GM23338 (cell line): ENCODE data around the gene SND1.

Source experiments
- CTCF ChIP-seq, 2 experiments: fragments of 200-600 bp in 1 of 2; sonication (generic) in 1 of 2; conservative IDR thresholded peaks; 2 replicates each; pipeline versions ENCODE4 v1.5.1 to v1.6.1; 2016 to 2017; ENCODE audit warnings: antibody characterized with exemption in 2 of 2, low read depth in 2 of 2, mild to moderate bottlenecking in 2 of 2, moderate library complexity in 1 of 2
- ETS1 ChIP-seq: IDR thresholded peaks from 2 replicates; pipeline ENCODE4 v1.6.1; 2016; ENCODE audit warnings: antibody characterized with exemption
- EZH2 ChIP-seq: fragments of 200-600 bp; sonication (generic); IDR thresholded peaks from one replicate; pipeline ENCODE4 v1.8.0; 2017; ENCODE audit warnings: antibody characterized with exemption, mild to moderate bottlenecking, low read depth; ENCODE audit not compliant: unreplicated experiment
- EZH2phosphoT487 ChIP-seq: fragments of 200-600 bp; sonication (generic); IDR thresholded peaks from one replicate; pipeline ENCODE4 v1.8.1; 2018; ENCODE audit warnings: antibody characterized with exemption; ENCODE audit not compliant: unreplicated experiment
- POLR2AphosphoS5 ChIP-seq: IDR thresholded peaks from 2 replicates; pipeline ENCODE4 v1.6.1; 2016; ENCODE audit warnings: antibody characterized with exemption, low read depth
- REST ChIP-seq: IDR thresholded peaks from one replicate; pipeline ENCODE4 v1.6.1; 2018; ENCODE audit warnings: antibody characterized with exemption; ENCODE audit not compliant: unreplicated experiment
- ZNF114 ChIP-seq: fragments of 250-450 bp; sonication (Bioruptor Pico); IDR thresholded peaks from 2 replicates; pipeline ENCODE4 v1.5.0; 2020; ENCODE audit warnings: mild to moderate bottlenecking, moderate library complexity

GRCh38 chr7:128041203-128041602 lies 389.2 kb downstream of the SND1 start:
- no peak for TF ChIP-seq ETS1
- TF ChIP-seq CTCF (conservative IDR thresholded peaks at IDR 0.05; ENCODE audit: low read depth in 2 of 2): no peak
- TF ChIP-seq EZH2: no peak
- TF ChIP-seq POLR2AphosphoS5: no peak
- TF ChIP-seq ZNF114 (CRISPR knock-in tag): no peak
- TF ChIP-seq EZH2phosphoT487: no peak
- TF ChIP-seq REST: no peak
